ENCODE measurements around the gene SORCS2.

- no peak for TF ChIP-seq USF2 (IDR thresholded peaks at IDR 0.05; ENCODE audit: low read depth, low read length)
- no peak for TF ChIP-seq CTCF (conservative IDR thresholded peaks at IDR 0.05; ENCODE audit: low read depth, low read length)
- no peak for TF ChIP-seq RCOR1 (IDR thresholded peaks at IDR 0.05; ENCODE audit: insufficient replicate concordance, low read length)
- TF ChIP-seq POLR2A (IDR thresholded peaks at IDR 0.05; ENCODE audit: low read depth, low read length), result no peak
- no peak for TF ChIP-seq FOS (IDR thresholded peaks at IDR 0.05; ENCODE audit: low read depth, low read length)
- TF ChIP-seq ELK1 (IDR thresholded peaks at IDR 0.05; ENCODE audit: borderline replicate concordance, low read depth, low read length), result no peak
- no peak for TF ChIP-seq NFE2L2 (IDR thresholded peaks at IDR 0.05; ENCODE audit: low read depth, low read length)
- no peak for TF ChIP-seq CHD1 (IDR thresholded peaks at IDR 0.05; ENCODE audit: low read depth, low read length)
- no peak for TF ChIP-seq SMC3 (IDR thresholded peaks at IDR 0.05; ENCODE audit: low read depth, low read length)
Measured at GRCh38 chr4:7371210-7371941, 179.0 kb downstream of the SORCS2 start.
